Endothelial cell of umbilical vein (primary cell): Measurements from ENCODE around the gene RMDN2.

Experiments
- CTCF ChIP-seq, 2 donors: IDR thresholded peaks; 1 replicate in 1 of 2; 2 replicates in 1 of 2; pipeline ENCODE4 v1.5.1; 2011; ENCODE audit warnings: low read length in 2 of 2, mild to moderate bottlenecking in 2 of 2, moderate library complexity in 2 of 2, control low read depth in 1 of 2, inconsistent platforms in 1 of 2, low read depth in 1 of 2; ENCODE audit not compliant: insufficient read depth in 1 of 2; ENCODE audit errors: extremely low read depth in 1 of 2
- EZH2 ChIP-seq: IDR thresholded peaks from 2 replicates; pipeline ENCODE4 v1.6.1; 2012; ENCODE audit warnings: borderline replicate concordance, low read depth, mild to moderate bottlenecking, moderate library complexity, low read length, inconsistent platforms; ENCODE audit not compliant: severe bottlenecking
- FOS ChIP-seq: IDR thresholded peaks from 2 replicates; pipeline ENCODE4 v1.6.1; 2011; ENCODE audit warnings: mild to moderate bottlenecking, low read length, moderate library complexity, borderline replicate concordance; ENCODE audit not compliant: insufficient read depth
- GATA2 ChIP-seq: IDR thresholded peaks from 2 replicates; pipeline ENCODE4 v1.7.0; 2011; ENCODE audit warnings: low read depth, mild to moderate bottlenecking, moderate library complexity, mixed read lengths, low read length; ENCODE audit not compliant: insufficient read length, insufficient read depth
- JUN ChIP-seq: IDR thresholded peaks from 2 replicates; pipeline ENCODE4 v1.6.1; 2011; ENCODE audit warnings: borderline replicate concordance, low read depth; ENCODE audit not compliant: insufficient read length, insufficient read depth
- MYC ChIP-seq: IDR thresholded peaks from one replicate; pipeline ENCODE4 v1.6.1; 2011; ENCODE audit warnings: mild to moderate bottlenecking, low read depth, low read length
- POLR2A ChIP-seq: IDR thresholded peaks from 2 replicates; pipeline ENCODE4 v1.6.1; 2012; ENCODE audit warnings: low read depth, mild to moderate bottlenecking, control low read depth, low read length
- POLR2AphosphoS5 ChIP-seq: IDR thresholded peaks from 2 replicates; pipeline ENCODE4 v1.6.1; 2012; ENCODE audit warnings: low read depth, mild to moderate bottlenecking, control low read depth, low read length, moderate library complexity; ENCODE audit not compliant: insufficient read depth
- TF ChIP-seq, protein P1 (sequence below): IDR thresholded peaks from 2 replicates; pipeline ENCODE4 v1.6.1; 2011; ENCODE audit not compliant: insufficient read depth, insufficient read length

DNA sequence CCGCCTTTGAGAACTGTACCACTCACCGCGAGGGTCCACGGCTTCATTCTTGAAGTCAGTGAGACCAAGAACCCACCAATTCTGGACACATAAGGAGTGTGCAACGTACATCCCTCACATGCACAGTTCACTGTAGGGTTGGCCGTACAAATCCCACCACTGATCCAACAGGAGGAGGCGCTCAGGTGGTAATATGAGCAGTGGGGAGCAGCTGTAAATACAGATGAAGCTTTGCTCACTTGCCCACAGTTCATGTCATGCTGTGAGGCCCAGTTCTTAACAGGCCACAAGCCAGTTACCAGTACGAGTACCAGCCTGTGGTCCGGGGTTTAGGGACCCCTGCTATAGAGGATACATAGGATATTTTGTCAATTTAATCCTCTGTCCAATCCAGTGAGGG, 96.5 kb downstream of the RMDN2 start:
- no peak for TF ChIP-seq POLR2A
- TF ChIP-seq CTCF (IDR thresholded peaks at IDR 0.05; ENCODE audit: extremely low read depth in 1 of 2, insufficient read depth in 1 of 2, low read depth in 1 of 2, low read length in 2 of 2) = no peak
- TF ChIP-seq, protein P1, sequence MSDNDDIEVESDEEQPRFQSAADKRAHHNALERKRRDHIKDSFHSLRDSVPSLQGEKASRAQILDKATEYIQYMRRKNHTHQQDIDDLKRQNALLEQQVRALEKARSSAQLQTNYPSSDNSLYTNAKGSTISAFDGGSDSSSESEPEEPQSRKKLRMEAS = no peak
- TF ChIP-seq FOS = no peak
- no peak for TF ChIP-seq MYC
- no peak for TF ChIP-seq POLR2AphosphoS5
- no peak for TF ChIP-seq JUN
- TF ChIP-seq EZH2 = no peak
- no peak for TF ChIP-seq GATA2
